Breast epithelium (tissue), 3 donors: ENCODE results near the gene NAPG.

ENCODE experiments used
- POLR2A ChIP-seq: fragments of 450-650 bp; IDR thresholded peaks from one replicate; pipeline ENCODE4 v1.6.1; 2016; ENCODE audit warnings: antibody characterized with exemption, mild to moderate bottlenecking, moderate library complexity
- POLR2AphosphoS5 ChIP-seq, 3 donors: sonication (generic); formaldehyde crosslinking; IDR thresholded peaks; one replicate each; pipeline ENCODE4 v1.6.1; 2017; ENCODE audit warnings: antibody characterized with exemption in 3 of 3
- TF ChIP-seq, protein P1 (sequence below), 3 donors: fragments of 450-650 bp; IDR thresholded peaks; one replicate each; pipeline ENCODE4 v1.5.1; 2016 to 2017; ENCODE audit warnings: antibody characterized with exemption in 3 of 3, mild to moderate bottlenecking in 3 of 3, moderate library complexity in 3 of 3

DNA sequence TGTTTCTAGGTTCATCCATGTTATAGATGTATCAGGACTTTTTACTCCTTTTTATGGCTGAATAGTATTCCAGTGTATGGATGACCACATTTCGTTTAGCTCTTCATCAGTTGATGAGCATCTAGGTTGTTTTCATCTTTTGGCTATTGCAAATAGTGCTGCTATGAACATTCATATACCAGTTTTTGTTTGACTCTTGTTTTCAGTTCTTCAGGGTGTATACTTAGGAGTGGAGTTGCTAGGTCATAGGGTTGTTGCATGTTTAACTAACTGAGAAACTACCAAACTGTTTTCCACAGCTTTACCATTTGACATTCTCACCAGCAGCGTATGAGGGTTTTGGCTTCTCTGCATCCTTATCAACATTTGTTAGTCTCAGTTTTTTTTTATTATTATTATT is 25.8 kb upstream of the NAPG start:
- TF ChIP-seq, protein P1, sequence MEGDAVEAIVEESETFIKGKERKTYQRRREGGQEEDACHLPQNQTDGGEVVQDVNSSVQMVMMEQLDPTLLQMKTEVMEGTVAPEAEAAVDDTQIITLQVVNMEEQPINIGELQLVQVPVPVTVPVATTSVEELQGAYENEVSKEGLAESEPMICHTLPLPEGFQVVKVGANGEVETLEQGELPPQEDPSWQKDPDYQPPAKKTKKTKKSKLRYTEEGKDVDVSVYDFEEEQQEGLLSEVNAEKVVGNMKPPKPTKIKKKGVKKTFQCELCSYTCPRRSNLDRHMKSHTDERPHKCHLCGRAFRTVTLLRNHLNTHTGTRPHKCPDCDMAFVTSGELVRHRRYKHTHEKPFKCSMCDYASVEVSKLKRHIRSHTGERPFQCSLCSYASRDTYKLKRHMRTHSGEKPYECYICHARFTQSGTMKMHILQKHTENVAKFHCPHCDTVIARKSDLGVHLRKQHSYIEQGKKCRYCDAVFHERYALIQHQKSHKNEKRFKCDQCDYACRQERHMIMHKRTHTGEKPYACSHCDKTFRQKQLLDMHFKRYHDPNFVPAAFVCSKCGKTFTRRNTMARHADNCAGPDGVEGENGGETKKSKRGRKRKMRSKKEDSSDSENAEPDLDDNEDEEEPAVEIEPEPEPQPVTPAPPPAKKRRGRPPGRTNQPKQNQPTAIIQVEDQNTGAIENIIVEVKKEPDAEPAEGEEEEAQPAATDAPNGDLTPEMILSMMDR (IDR thresholded peaks at IDR 0.05), result no peak
- TF ChIP-seq POLR2A (no peak), POLR2AphosphoS5 (IDR thresholded peaks at IDR 0.05) (no peak)
